ENCODE measurements around the gene MYO7A.

The MYO7A gene

DNA sequence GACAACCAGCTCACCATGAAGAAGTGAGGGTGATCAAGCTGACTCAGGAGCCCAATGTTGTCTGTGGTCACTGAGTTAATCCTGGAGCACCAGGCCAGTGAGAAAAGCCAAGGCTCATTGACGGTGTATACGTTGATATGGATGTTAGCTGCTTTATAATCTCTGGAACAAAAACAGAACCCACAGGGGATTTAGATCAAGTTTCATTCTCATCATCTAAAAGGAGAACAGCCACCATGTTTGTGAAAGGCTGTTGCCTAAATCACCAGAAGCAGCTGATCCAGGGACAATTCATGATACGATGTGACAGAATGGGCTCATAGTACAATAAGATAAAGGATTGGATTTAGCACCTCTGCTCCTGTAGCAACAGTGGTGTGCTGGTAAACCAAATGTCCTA, 105.0 kb downstream of the MYO7A start:
- DNase-seq (ENCODE audit: low read depth) = no peak
- no peak overlapping the region for H3K4me3 ChIP-seq (replicated peaks; ENCODE audit: low read depth, low read length)
- TF ChIP-seq, protein P1, sequence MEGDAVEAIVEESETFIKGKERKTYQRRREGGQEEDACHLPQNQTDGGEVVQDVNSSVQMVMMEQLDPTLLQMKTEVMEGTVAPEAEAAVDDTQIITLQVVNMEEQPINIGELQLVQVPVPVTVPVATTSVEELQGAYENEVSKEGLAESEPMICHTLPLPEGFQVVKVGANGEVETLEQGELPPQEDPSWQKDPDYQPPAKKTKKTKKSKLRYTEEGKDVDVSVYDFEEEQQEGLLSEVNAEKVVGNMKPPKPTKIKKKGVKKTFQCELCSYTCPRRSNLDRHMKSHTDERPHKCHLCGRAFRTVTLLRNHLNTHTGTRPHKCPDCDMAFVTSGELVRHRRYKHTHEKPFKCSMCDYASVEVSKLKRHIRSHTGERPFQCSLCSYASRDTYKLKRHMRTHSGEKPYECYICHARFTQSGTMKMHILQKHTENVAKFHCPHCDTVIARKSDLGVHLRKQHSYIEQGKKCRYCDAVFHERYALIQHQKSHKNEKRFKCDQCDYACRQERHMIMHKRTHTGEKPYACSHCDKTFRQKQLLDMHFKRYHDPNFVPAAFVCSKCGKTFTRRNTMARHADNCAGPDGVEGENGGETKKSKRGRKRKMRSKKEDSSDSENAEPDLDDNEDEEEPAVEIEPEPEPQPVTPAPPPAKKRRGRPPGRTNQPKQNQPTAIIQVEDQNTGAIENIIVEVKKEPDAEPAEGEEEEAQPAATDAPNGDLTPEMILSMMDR (IDR thresholded peaks at IDR 0.05; ENCODE audit: low read length, missing control alignments) = no peak

- TF ChIP-seq, protein P1 (IDR thresholded peaks at IDR 0.05; ENCODE audit: low read length, missing control alignments) = no peak
- no peak overlapping the region for H3K4me3 ChIP-seq (replicated peaks; ENCODE audit: low read depth, low read length)
- DNase-seq (ENCODE audit: low read depth) = no peak
These were observed 108.9 kb downstream of the MYO7A start for GRCh38 chr11:77236901-77237300.

DNA sequence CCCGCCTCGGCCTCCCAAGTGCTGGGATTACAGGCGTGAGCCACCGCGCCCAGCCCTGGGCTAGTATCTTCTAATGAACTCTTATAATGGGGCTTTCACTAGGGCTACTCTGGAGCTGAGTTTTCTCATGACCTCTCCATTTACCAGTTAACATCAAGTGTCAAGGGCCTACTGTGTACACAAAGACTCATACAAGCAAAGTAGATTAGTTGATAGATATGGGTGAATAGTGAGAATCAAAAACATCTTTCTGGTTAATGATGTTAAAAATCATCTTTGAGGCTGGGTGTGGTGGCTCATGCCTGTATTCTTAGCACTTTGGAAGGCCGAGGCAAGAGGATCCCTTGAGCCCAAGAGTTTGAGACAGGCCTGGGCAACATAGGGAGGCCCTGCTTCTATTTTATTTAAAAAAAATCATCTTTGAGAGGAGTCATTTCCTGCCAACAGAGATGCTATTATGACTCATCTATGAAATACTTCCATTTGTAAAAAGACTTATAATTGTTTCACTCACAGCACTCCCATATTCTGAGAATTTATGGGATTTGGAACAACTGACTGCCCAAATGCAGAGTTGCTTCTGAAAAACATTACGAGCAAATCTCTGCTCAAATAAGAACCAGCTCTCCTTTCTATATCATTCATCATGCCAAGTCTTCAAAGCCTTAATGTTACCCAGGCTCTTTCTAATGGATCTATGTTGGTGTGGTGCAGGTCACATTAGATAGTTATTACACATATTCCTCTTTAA, 116.4 kb downstream of the MYO7A start:
- no peak overlapping the region for H3K4me3 ChIP-seq (replicated peaks; ENCODE audit: low read depth, low read length)
- peak; percentile 78 for DNase-seq (ENCODE audit: low read depth)
- TF ChIP-seq, protein P1 (IDR thresholded peaks at IDR 0.05; ENCODE audit: low read length, missing control alignments) = no peak

GRCh38 chr11:77249427-77249826, 121.4 kb downstream of the MYO7A start:
- no peak overlapping the region for H3K4me3 ChIP-seq (replicated peaks; ENCODE audit: low read depth, low read length)
- TF ChIP-seq, protein P1 (IDR thresholded peaks at IDR 0.05; ENCODE audit: low read length, missing control alignments) = no peak
- no peak for DNase-seq (ENCODE audit: low read depth)

DNA sequence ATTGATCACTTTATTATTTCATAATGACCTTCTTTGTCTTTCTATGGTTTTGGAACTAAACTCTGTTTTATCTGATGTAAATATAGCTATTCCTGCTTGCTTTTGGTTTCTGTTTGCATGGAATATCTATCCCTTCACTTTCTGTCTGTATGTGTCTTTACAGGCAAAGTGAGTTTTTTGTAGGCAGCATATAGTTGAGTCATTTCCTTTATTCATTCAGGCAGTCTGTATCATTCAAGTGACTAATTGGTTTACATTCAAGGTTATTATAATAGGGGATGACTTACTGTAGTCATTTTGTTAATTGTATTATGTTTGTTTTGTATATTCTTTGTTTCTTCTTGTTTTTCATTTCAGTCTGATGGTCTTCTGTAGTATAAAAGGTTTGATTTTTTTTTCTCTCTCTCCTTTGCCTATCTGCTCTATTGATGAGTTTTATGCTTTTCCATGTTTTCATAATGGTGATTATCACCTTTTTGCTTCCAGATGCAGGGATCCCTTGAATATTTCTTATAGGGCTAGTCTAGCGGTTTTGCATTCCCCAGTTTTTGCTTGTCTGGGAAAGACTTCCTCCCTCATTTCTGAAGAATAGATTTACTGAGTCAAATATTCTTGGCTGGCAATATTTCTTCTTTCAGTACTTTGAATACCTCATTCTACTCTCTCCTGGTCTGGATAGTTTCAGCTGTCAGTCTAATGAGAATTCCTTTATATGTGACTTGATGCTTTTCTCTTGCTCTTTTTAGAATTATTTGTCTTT, 123.0 kb downstream of the MYO7A start:
- no peak overlapping the region for H3K4me3 ChIP-seq (replicated peaks; ENCODE audit: low read depth, low read length)
- TF ChIP-seq, protein P1 (IDR thresholded peaks at IDR 0.05; ENCODE audit: low read length, missing control alignments) = no peak
- DNase-seq (ENCODE audit: low read depth) = peak; percentile 44

- DNase-seq (ENCODE audit: low read depth) = no peak
- TF ChIP-seq, protein P1 (IDR thresholded peaks at IDR 0.05; ENCODE audit: low read length, missing control alignments) = no peak
- no peak overlapping the region for H3K4me3 ChIP-seq (replicated peaks; ENCODE audit: low read depth, low read length)
These were observed 124.7 kb downstream of the MYO7A start for GRCh38 chr11:77252555-77253270.

Measured in fibroblast of pulmonary artery (primary cell).